ENCODE results near the gene MYO5B. TPM values are rescaled to one million over a fixed set of nuclear protein-coding genes. Genes with fewer than 3 reads are reported as not detected.

Gene MYO5B
- polyA plus RNA-seq, 1 of the 3 experiments (the other 2 are of a cell fraction) = 1.3 TPM

- Histone ChIP-seq H3K4me2 (no peak overlapping the region), H3K9ac (no peak overlapping the region), H3F3A (replicated peaks; ENCODE audit: insufficient read depth) (no peaks in the 10 kb centered on the region), H3K36me3 (replicated peaks in 1 of 2; ENCODE audit: control insufficient read depth in 1 of 2, insufficient read depth in 2 of 2, low read length in 1 of 2) (no peaks in the 10 kb centered on the region), H3K27ac (ENCODE audit: low read depth in 2 of 2, low read length in 1 of 2) (no peak overlapping the region), H2AFZ (ENCODE audit: low read depth) (no peak overlapping the region), H3K9me3 (no peaks in the 10 kb centered on the region), H3K4me3 (ENCODE audit: low read depth in 2 of 2, low read length in 1 of 2) (no peak overlapping the region), H4K20me1 (ENCODE audit: insufficient read depth) (no peaks in the 10 kb centered on the region), H3K4me1 (ENCODE audit: control insufficient read depth in 1 of 2, insufficient read depth in 2 of 2, low read depth in 1 of 2, low read length in 1 of 2) (no peaks in the 10 kb centered on the region), H3K27me3 (ENCODE audit: insufficient read depth) (no peaks in the 10 kb centered on the region), H3K9me2 (no peaks in the 10 kb centered on the region), H3K79me2 (ENCODE audit: insufficient read depth) (no peaks in the 10 kb centered on the region)
- 49% methylated on average over 2 of the region's 2 CpGs for WGBS (ENCODE audit: low lambda C conversion rate)
- DNase-seq = no peak
- CTCF ChIA-PET = interaction anchor here (1.5 kb wide), 1 partner anchor 48 kb away, joined by 7 read pairs; no protein-coding TSS in a partner anchor
- POLR2A ChIA-PET = no interaction called here
- TF ChIP-seq RAD21 (IDR thresholded peaks at IDR 0.05; ENCODE audit: low read length) (no peak), CHD2 (IDR thresholded peaks at IDR 0.05; ENCODE audit: low read length, partially characterized antibody) (no peak), JUND (IDR thresholded peaks at IDR 0.05) (no peak), SMC3 (IDR thresholded peaks at IDR 0.05; ENCODE audit: low read depth, low read length) (no peak), GABPA (IDR thresholded peaks at IDR 0.05; ENCODE audit: low read depth) (no peak)
These were observed 39.5 kb downstream of the MYO5B start for GRCh38 chr18:50155406-50155805.

- H3K4me1 ChIP-seq (ENCODE audit: control insufficient read depth in 1 of 2, insufficient read depth in 2 of 2, low read depth in 1 of 2, low read length in 1 of 2) = no peaks in the 10 kb centered on the region
- ChIA-PET POLR2A (no interaction called here), CTCF (interaction anchor here (1.0 to 1.5 kb wide), 2 partner anchors 9 to 49 kb away, joined by 3 to 7 read pairs; no protein-coding TSS in a partner anchor)
- no peaks in the 10 kb centered on the region for H3K36me3 ChIP-seq (replicated peaks in 1 of 2; ENCODE audit: control insufficient read depth in 1 of 2, insufficient read depth in 2 of 2, low read length in 1 of 2)
- no peaks in the 10 kb centered on the region for H3K9me3 ChIP-seq
- no peak overlapping the region for H3K4me2 ChIP-seq
- H3K79me2 ChIP-seq (ENCODE audit: insufficient read depth) = no peaks in the 10 kb centered on the region
- no peak for DNase-seq
- no peak overlapping the region for H3K27ac ChIP-seq (ENCODE audit: low read depth in 2 of 2, low read length in 1 of 2)
- H3K9ac ChIP-seq = no peak overlapping the region
- H3K27me3 ChIP-seq (ENCODE audit: insufficient read depth) = no peaks in the 10 kb centered on the region
- H4K20me1 ChIP-seq (ENCODE audit: insufficient read depth) = no peaks in the 10 kb centered on the region
- H3F3A ChIP-seq (replicated peaks; ENCODE audit: insufficient read depth) = no peaks in the 10 kb centered on the region
- no peak overlapping the region for H3K4me3 ChIP-seq (ENCODE audit: low read depth in 2 of 2, low read length in 1 of 2)
- no peak overlapping the region for H2AFZ ChIP-seq (ENCODE audit: low read depth)
- 3% methylated on average over 2 of the region's 2 CpGs for WGBS (ENCODE audit: low lambda C conversion rate)
- TF ChIP-seq USF1 (IDR thresholded peaks at IDR 0.05; ENCODE audit: borderline replicate concordance, low read depth) (no peak), TEAD4 (IDR thresholded peaks at IDR 0.05; ENCODE audit: borderline replicate concordance, insufficient read depth) (no peak), FOXM1 (IDR thresholded peaks at IDR 0.05; ENCODE audit: low read depth) (no peak), EZH2phosphoT487 (IDR thresholded peaks at IDR 0.05; ENCODE audit: borderline replicate concordance, low read depth) (no peak), RFX5 (IDR thresholded peaks at IDR 0.05; ENCODE audit: low read length) (no peak), GABPA (IDR thresholded peaks at IDR 0.05; ENCODE audit: low read depth) (no peak), GATA2 (CRISPR knock-in tag; IDR thresholded peaks at IDR 0.05) (no peak), ZBTB33 (IDR thresholded peaks at IDR 0.05; ENCODE audit: borderline replicate concordance, low read depth) (no peak), RXRA (IDR thresholded peaks at IDR 0.05; ENCODE audit: borderline replicate concordance, low read depth) (no peak), PBX3 (IDR thresholded peaks at IDR 0.05) (no peak), TCF12 (IDR thresholded peaks at IDR 0.05) (no peak), ELF1 (IDR thresholded peaks at IDR 0.05) (no peak), EP300 (IDR thresholded peaks at IDR 0.05; ENCODE audit: borderline replicate concordance in 1 of 2, low read depth in 1 of 2, low read length in 1 of 2) (no peak), USF2 (IDR thresholded peaks at IDR 0.05; ENCODE audit: borderline replicate concordance, low read depth, low read length) (no peak), MXI1 (IDR thresholded peaks at IDR 0.05; ENCODE audit: low read depth, low read length) (no peak)
- H3K9me2 ChIP-seq = no peaks in the 10 kb centered on the region
These were observed 40.5 kb downstream of the MYO5B start for GRCh38 chr18:50154420-50154819.

All from SK-N-SH (cell line).